SU-DHL-6 (cell line): ENCODE measurements around the gene CDK14.

Experiments
- EZH2phosphoT487 ChIP-seq: fragments of 200-600 bp; sonication (generic), shearing (Covaris generic); conservative IDR thresholded peaks from 2 replicates; pipeline ENCODE4 v1.6.1; 2018; ENCODE audit warnings: mild to moderate bottlenecking, antibody characterized with exemption, low read length, moderate library complexity, mixed read lengths
- TF ChIP-seq, protein P1 (sequence below): fragments of 200-600 bp; sonication (generic); IDR thresholded peaks from one replicate; pipeline ENCODE4 v1.5.1; 2017; ENCODE audit warnings: antibody characterized with exemption, mild to moderate bottlenecking, low read length, moderate library complexity; ENCODE audit not compliant: insufficient read depth, poor library complexity, severe bottlenecking

DNA sequence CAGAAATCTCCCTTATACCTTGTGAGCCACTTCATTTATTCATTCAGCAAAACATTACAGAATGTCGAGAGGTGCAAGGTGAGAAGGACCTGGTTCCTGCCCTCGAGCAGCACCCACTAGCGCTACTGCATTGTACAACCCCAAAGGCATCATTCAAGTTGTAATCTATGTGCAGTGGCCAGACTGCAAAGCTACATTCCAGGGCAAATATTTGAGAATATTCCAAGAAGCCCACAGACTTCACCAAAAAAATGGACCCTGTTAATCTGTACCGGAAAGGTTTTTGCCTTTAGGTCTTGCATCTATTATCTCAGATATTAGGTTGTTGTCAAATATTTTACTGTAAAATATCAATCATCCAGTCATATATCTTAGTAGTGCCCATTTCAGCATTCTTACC, 372.8 kb downstream of the CDK14 start:
- TF ChIP-seq, protein P1, sequence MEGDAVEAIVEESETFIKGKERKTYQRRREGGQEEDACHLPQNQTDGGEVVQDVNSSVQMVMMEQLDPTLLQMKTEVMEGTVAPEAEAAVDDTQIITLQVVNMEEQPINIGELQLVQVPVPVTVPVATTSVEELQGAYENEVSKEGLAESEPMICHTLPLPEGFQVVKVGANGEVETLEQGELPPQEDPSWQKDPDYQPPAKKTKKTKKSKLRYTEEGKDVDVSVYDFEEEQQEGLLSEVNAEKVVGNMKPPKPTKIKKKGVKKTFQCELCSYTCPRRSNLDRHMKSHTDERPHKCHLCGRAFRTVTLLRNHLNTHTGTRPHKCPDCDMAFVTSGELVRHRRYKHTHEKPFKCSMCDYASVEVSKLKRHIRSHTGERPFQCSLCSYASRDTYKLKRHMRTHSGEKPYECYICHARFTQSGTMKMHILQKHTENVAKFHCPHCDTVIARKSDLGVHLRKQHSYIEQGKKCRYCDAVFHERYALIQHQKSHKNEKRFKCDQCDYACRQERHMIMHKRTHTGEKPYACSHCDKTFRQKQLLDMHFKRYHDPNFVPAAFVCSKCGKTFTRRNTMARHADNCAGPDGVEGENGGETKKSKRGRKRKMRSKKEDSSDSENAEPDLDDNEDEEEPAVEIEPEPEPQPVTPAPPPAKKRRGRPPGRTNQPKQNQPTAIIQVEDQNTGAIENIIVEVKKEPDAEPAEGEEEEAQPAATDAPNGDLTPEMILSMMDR: no peak
- no peak for TF ChIP-seq EZH2phosphoT487
